Smooth muscle cell (in vitro differentiated cells): ENCODE data around the gene CTXND1. TPM values are rescaled to one million over a fixed set of nuclear protein-coding genes. Genes with fewer than 3 reads are reported as not detected.

ENCODE experiments used
- DNase-seq: peaks from one replicate; lab custom pipeline; 2025; ENCODE audit not compliant: unreplicated experiment; lab: John Stamatoyannopoulos, UW
- H2AFZ ChIP-seq: fragments of 200-600 bp; sonication (generic); 2 replicates; pipeline ENCODE4 v1.6.0; 2016; ENCODE audit warnings: antibody characterized with exemption, low read depth, mild to moderate bottlenecking
- H3F3A ChIP-seq: fragments of 200-600 bp; sonication (generic); 2 replicates; pipeline ENCODE4 v1.6.0; 2017; ENCODE audit warnings: antibody characterized with exemption, low read depth
- H3K27ac ChIP-seq: fragments of 200-600 bp; sonication (generic); 2 replicates; pipeline ENCODE4 v1.5.1; 2016; ENCODE audit warnings: low read depth, mild to moderate bottlenecking
- H3K27me3 ChIP-seq: fragments of 200-600 bp; sonication (generic); 2 replicates; pipeline ENCODE4 v1.6.1; 2016; ENCODE audit warnings: low read depth, mild to moderate bottlenecking
- H3K36me3 ChIP-seq: fragments of 200-600 bp; sonication (generic); 2 replicates; pipeline ENCODE4 v1.5.1; 2016; ENCODE audit warnings: low read depth
- H3K4me1 ChIP-seq: fragments of 200-600 bp; sonication (generic); 2 replicates; pipeline ENCODE4 v1.5.1; 2016; ENCODE audit warnings: low read depth
- H3K4me2 ChIP-seq: fragments of 200-600 bp; sonication (generic); 2 replicates; pipeline ENCODE4 v1.6.0; 2016; ENCODE audit warnings: mild to moderate bottlenecking
- H3K4me3 ChIP-seq: fragments of 200-600 bp; sonication (generic); 2 replicates; pipeline ENCODE4 v1.5.1; 2016; ENCODE audit warnings: mild to moderate bottlenecking
- H3K79me2 ChIP-seq: fragments of 200-600 bp; sonication (generic); 2 replicates; pipeline ENCODE4 v1.6.0; 2016; ENCODE audit warnings: low read depth, mild to moderate bottlenecking
- H3K9ac ChIP-seq: fragments of 200-600 bp; sonication (generic); 2 replicates; pipeline ENCODE4 v1.6.0; 2016; ENCODE audit warnings: low read depth
- H3K9me3 ChIP-seq: fragments of 200-600 bp; sonication (generic); replicated peaks from 2 replicates; pipeline ENCODE4 v1.5.1; 2016; ENCODE audit warnings: low read depth
- H4K20me1 ChIP-seq: fragments of 200-600 bp; sonication (generic); 2 replicates; pipeline ENCODE4 v1.6.0; 2016; ENCODE audit warnings: low read depth
- WGBS: methylation state at CpG from one replicate; pipeline ENCODE4 v1.1.7; 2016; ENCODE audit warnings: low lambda C conversion rate; 5-methylcytosine and 5-hydroxymethylcytosine counted together
- polyA plus RNA-seq: library from polyadenylated mRNA; unstranded; fragments of >200 nt; fragmentation: Nextera tagmentation; extraction: Ambion mirVana; gene quantifications from 2 replicates; pipeline ENCODE4 v1.2.1, GENCODE V29; 2016
- total RNA-seq: library from RNA; depleted of rRNA; stranded (reverse); fragments of >200 nt; gene quantifications from 2 replicates; pipeline ENCODE4 v1.2.3, GENCODE V29; 2014
- TF ChIP-seq, protein P1 (sequence below): fragments of 200-600 bp; sonication (generic); IDR thresholded peaks from 2 replicates; pipeline ENCODE4 v1.5.1; 2017; ENCODE audit warnings: borderline replicate concordance, mild to moderate bottlenecking, antibody characterized with exemption; ENCODE audit not compliant: insufficient read depth, poor library complexity, severe bottlenecking

CTXND1 gene
- total and polyA plus RNA-seq, 2 experiments from 2014 or later = 0.06 TPM; not detected in 1

DNA sequence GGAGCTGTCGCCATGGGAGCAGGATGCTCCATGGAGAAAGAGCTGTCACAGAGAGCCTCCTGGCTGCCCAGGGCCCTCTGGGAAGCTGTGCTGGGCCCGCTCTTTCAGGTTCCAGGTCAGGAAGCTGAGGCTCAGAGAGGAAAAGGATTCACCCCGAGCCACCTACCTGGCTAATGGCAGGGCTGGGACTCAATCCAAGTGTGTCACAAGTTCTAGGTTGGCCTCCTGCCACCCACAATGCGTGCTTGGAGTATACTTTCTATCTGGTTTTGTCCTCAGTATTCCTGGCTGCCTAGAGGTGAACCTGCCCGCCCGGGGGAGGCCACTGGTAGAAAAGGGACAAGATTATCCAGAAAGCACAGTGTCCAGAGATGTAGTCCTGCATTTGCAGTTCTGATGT lies 75.6 kb downstream of the CTXND1 start:
- Histone ChIP-seq H3K27ac (no peak overlapping the region), H3K4me1 (no peaks in the 10 kb centered on the region), H3K9ac (no peak overlapping the region), H3K27me3 (no peaks in the 10 kb centered on the region), H3K9me3 (no peaks in the 10 kb centered on the region), H3F3A (no peaks in the 10 kb centered on the region), H3K4me3 (no peak overlapping the region), H3K79me2 (no peaks in the 10 kb centered on the region), H3K36me3 (no peaks in the 10 kb centered on the region), H3K4me2 (no peak overlapping the region), H4K20me1 (no peaks in the 10 kb centered on the region), H2AFZ (no peak overlapping the region)
- TF ChIP-seq, protein P1, sequence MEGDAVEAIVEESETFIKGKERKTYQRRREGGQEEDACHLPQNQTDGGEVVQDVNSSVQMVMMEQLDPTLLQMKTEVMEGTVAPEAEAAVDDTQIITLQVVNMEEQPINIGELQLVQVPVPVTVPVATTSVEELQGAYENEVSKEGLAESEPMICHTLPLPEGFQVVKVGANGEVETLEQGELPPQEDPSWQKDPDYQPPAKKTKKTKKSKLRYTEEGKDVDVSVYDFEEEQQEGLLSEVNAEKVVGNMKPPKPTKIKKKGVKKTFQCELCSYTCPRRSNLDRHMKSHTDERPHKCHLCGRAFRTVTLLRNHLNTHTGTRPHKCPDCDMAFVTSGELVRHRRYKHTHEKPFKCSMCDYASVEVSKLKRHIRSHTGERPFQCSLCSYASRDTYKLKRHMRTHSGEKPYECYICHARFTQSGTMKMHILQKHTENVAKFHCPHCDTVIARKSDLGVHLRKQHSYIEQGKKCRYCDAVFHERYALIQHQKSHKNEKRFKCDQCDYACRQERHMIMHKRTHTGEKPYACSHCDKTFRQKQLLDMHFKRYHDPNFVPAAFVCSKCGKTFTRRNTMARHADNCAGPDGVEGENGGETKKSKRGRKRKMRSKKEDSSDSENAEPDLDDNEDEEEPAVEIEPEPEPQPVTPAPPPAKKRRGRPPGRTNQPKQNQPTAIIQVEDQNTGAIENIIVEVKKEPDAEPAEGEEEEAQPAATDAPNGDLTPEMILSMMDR = no peak
- 65% methylated on average over 6 of the region's 6 CpGs for WGBS
- no peak for DNase-seq

DNA sequence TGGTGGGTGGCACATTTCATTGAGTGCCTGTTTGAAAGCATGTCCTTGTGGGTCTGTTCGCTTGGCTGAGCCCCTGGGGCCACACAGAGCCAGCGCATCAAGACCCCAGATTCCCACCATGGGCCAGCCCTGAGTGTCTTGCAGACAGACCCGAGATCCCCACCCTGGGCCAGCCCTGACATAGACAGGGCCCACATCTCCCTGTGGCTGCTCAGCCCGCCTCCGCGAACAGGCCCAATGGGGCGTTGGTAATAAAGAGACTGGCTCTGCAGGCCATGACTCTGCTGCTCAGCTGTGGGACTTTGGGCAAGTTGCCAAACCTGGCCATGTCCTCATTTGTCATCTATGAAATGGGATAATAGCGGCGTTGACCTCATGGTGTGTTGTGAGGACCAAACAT lies 76.6 kb downstream of the CTXND1 start:
- H3K4me3 ChIP-seq = no peak overlapping the region
- 99% methylated on average over 9 of the region's 9 CpGs for WGBS
- TF ChIP-seq, protein P1 = no peak
- H3F3A ChIP-seq = no peaks in the 10 kb centered on the region
- H3K36me3 ChIP-seq = no peaks in the 10 kb centered on the region
- no peak overlapping the region for H3K27ac ChIP-seq
- no peaks in the 10 kb centered on the region for H3K27me3 ChIP-seq
- H3K4me2 ChIP-seq = no peak overlapping the region
- H2AFZ ChIP-seq = no peak overlapping the region
- DNase-seq = no peak
- H3K9me3 ChIP-seq = no peaks in the 10 kb centered on the region
- no peak overlapping the region for H3K9ac ChIP-seq
- no peaks in the 10 kb centered on the region for H4K20me1 ChIP-seq
- H3K4me1 ChIP-seq = no peaks in the 10 kb centered on the region
- no peaks in the 10 kb centered on the region for H3K79me2 ChIP-seq

DNA sequence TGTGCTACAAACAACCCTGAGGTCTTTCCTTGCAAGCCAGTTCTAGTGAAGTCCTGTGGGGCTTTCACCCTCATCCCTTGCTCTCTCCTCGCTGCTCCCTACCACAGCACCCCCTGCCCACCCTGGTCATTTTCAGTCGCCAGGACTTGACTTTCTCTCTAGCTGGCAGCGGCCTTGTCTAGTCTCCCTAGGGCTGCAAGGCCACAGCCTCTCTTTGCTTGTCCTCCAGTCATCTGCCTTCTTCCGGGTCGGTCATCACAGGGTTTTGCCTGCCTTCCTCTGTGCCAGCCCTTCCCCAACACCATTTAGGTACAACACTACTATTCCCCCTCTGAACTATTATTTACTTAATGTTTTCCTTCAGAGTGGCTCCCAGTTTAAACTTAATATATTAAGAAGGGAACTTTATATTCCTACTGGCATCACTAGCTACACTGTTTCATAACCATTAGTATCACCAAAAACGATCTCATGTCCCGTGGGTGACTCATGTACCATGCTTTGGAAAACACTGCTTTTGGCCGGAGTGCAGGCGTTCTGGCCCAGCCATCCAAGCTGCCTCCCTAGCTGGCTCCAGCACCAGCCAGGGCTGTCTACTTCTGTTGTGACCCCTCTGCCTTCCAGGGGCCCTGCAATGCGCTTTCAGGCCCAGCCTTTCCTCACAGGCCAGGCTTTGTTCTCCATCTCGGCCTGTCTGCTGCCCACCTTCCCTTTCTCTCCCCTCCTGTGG lies 77.8 kb downstream of the CTXND1 start:
- no peak for DNase-seq
- Histone ChIP-seq H3K36me3 (no peaks in the 10 kb centered on the region), H3K27ac (no peak overlapping the region), H2AFZ (no peak overlapping the region), H4K20me1 (no peaks in the 10 kb centered on the region), H3K9me3 (no peaks in the 10 kb centered on the region), H3F3A (no peaks in the 10 kb centered on the region), H3K4me3 (no peak overlapping the region), H3K9ac (no peak overlapping the region), H3K79me2 (no peaks in the 10 kb centered on the region), H3K4me1 (no peaks in the 10 kb centered on the region), H3K4me2 (no peak overlapping the region), H3K27me3 (no peaks in the 10 kb centered on the region)
- 86% methylated on average over 11 of the region's 11 CpGs for WGBS
- TF ChIP-seq, protein P1 = no peak
